Stimulated activated CD8-positive, alpha-beta memory T cell treated with anti-CD3 and anti-CD28 coated beads, Interleukin-15, amount 100 ng/mL, for 24 hours (primary cell): ENCODE measurements around the gene BRICD5.

Experiments used
- DNase-seq: peaks from one replicate; pipeline ENCODE4 v3.0.0-alpha.2; 2020; ENCODE audit warnings: low read depth

The BRICD5 gene

GRCh38 chr16:2180962-2181923 is 29.4 kb downstream of the BRICD5 start:
- DNase-seq = no peak

GRCh38 chr16:2180461-2180860 is 30.2 kb downstream of the BRICD5 start:
- DNase-seq = no peak

GRCh38 chr16:2179576-2179975 is 31.1 kb downstream of the BRICD5 start:
- no peak for DNase-seq

GRCh38 chr16:2179107-2179501 is 31.6 kb downstream of the BRICD5 start:
- no peak for DNase-seq

GRCh38 chr16:2178321-2179106 is 32.1 kb downstream of the BRICD5 start:
- DNase-seq = peak; percentile 31

- DNase-seq = no peak
Observed at GRCh38 chr16:2177561-2177960, 33.1 kb downstream of the BRICD5 start.

- DNase-seq = no peak
Observed at GRCh38 chr16:2177101-2177500, 33.6 kb downstream of the BRICD5 start.

- DNase-seq = no peak
Observed at GRCh38 chr16:2176047-2176446, 34.6 kb downstream of the BRICD5 start.

- DNase-seq = no peak
Observed at GRCh38 chr16:2175454-2175853, 35.2 kb downstream of the BRICD5 start.

- DNase-seq = no peak
Observed at GRCh38 chr16:2174396-2175131, 36.1 kb downstream of the BRICD5 start.

- no peak for DNase-seq
Observed at GRCh38 chr16:2173916-2174315, 36.7 kb downstream of the BRICD5 start.

- DNase-seq = no peak
Observed at GRCh38 chr16:2173366-2173765, 37.3 kb downstream of the BRICD5 start.

GRCh38 chr16:2172688-2173335 is 37.9 kb downstream of the BRICD5 start:
- DNase-seq = no peak

GRCh38 chr16:2171601-2172178 is 39.0 kb downstream of the BRICD5 start:
- no peak for DNase-seq

GRCh38 chr16:2170587-2171435 is 39.9 kb downstream of the BRICD5 start:
- no peak for DNase-seq

- DNase-seq = no peak
Observed at GRCh38 chr16:2170080-2170479, 40.6 kb downstream of the BRICD5 start.

- DNase-seq = no peak
Observed at GRCh38 chr16:2167068-2167638, 43.5 kb downstream of the BRICD5 start.

- DNase-seq = no peak
Observed at GRCh38 chr16:2166263-2167067, 44.2 kb downstream of the BRICD5 start.

- no peak for DNase-seq
Observed at GRCh38 chr16:2165861-2166260, 44.8 kb downstream of the BRICD5 start.
